C1 segment of cervical spinal cord (tissue), 14 donors: ENCODE measurements around the gene PAPPA.

ENCODE experiments used
- DNase-seq, 14 donors: peaks; one replicate each; lab custom pipeline; 2025; lab: John Stamatoyannopoulos, UW

The PAPPA gene

DNA sequence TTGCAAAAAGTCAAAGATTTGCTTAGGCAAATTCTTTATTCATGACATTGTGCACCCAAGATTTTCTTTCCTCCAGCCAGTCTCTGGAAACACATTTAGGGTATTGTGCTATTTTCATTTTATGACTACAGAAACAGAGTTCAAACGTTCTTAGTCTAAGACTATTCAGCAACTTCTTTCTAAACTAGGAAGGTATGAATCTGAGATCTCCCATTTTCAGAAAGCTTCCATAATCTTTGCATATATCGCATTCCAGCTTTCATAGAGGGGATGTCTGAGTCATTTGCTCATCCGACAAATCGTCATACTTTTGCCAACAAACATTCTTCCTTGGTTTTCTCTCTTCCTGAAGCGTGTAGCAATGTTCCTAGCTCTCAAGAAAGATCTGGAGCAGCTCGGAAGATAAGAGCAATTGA is 1.6 kb upstream of the PAPPA start:
- no peak for DNase-seq

DNA sequence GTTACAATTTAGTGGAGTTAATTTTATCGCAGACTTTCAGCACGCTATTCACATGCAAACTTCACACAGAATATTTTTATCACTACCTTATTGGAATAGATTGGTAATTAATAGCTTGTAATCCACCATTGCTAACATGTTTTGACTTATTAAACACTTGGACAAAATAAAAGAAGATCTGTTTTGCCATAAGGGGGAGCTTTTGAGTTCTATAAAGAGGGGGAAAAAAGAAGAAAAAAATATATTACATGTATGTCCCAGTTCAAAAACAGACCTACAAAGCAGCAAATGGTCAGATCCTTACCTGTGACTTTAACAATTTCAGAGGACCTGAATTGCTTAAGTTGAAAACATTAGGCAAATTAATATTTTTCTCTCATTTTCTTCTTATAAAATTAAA is 1.2 kb upstream of the PAPPA start:
- no peak for DNase-seq

- no peak for DNase-seq
Observed at GRCh38 chr9:116152941-116153764, 438 bp upstream of the PAPPA start.

- DNase-seq, result no peak
Observed at GRCh38 chr9:116154334-116154975, 864 bp downstream of the PAPPA start.

- DNase-seq, result no peak
Observed at GRCh38 chr9:116154976-116155697, 1.5 kb downstream of the PAPPA start.

DNA sequence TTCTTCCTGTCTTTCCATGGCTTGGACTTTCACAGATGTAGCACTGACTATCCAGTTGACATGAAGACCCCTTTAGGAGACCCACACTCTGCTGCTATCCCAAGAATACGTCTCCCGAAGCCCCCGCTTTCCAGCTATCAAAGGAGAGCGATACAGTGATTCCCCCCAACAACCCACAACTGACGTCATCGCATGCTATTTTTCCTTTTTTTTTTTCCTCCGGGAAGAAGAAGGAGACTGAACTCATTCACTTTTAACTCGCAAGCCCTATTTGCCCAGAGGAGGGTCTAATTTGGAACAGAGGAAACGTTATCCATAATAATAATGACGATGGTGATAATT is 2.1 kb downstream of the PAPPA start:
- no peak for DNase-seq

GRCh38 chr9:116156621-116157314 is 3.2 kb downstream of the PAPPA start:
- peak in 9 of 14 donors; percentile 4 to 86 (median 14) for DNase-seq

DNA sequence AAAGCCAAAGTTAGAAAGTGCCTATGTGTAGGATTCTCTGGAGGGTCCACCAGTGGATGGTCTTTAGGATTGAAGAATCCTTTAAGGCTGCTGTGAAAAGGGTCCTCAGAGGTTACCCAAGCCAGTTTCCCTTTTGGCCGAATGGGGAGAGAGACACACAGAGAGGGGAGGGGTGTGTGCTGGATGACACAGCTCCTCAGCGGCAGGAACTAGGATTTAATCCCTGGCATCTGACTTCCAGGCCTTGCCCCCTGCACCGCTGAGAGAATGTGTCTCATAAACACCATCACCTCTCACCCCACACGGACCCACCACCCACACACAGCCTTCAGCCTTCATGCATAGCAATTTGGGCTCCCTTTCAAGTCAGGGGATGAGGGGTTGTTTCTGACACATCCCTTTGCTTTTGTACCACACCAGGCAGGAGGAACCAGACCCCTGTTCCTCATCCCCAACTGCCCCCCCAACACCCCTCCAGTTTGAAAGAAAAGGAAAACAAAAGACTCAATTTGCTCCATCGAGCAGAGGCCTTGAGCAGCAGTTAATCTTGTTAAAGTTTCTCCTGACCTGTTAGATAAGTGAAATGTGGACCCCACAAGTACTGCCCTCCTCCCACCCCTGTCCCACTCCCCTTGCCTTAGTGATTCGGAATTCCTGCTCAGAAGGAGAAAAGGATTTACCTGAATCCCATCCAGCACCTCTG is 4.0 kb downstream of the PAPPA start:
- DNase-seq, result no peak

- DNase-seq, result no peak
Observed at GRCh38 chr9:116160676-116161571, 7.3 kb downstream of the PAPPA start.

DNA sequence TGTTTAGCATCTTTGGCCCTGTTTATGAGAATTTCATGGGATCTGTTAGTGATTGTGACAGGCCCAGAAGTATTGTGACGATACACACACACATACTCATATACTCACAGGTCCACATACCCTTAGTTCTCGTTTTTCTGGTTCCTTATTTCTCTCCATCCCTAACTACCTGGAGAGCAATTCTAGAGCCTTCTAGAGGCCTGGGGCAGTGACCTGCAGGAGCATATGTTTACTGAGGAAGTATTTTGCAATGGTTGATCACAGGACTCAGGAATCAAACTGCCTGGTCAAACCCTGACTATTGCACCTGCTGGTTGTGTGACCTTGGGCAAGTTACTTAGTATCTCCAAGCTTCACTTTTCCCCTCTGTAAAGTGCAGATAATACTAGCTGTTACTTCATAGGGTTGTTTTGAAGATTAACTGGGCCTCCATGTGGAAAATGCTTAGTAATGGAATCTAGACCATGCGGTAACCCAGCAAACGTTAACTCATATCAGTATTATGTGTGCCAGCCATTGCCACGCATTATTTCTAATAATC is 8.7 kb downstream of the PAPPA start:
- no peak for DNase-seq

DNA sequence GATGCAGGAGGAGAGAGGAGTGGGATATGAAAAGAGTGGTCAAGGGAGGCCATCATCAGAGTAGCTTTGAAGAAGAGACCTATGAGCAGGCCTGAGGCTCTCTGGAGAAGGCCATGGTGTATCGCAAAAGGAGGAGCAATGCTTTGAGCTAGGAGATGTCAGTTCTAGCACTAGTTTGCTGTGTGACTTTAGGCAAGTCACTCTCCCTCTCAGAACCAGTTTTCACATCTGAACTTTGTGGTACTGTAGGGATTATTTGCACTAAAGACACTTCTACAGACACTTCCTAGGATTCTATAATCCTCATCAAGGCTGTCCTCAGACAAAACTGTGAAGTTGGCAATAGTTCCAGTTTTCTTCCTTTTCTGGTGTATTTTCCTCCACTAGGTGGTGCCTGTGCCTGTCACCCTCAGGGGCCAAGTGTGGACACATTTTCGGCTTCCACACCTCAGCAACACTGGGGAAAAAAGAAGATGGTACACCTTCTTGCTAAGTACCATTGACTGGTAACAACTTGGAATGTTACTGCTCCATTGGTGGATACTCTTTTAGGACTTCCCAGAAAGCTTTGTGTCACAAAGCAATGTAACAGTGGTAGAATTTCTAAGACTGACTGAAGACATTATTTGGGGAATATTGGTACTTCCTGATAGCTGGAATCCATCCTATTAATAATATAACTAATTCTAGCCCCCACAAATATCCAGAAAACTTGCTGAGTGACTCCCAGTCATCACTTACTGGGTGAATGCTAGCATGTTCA is 9.9 kb downstream of the PAPPA start:
- DNase-seq, result no peak

DNA sequence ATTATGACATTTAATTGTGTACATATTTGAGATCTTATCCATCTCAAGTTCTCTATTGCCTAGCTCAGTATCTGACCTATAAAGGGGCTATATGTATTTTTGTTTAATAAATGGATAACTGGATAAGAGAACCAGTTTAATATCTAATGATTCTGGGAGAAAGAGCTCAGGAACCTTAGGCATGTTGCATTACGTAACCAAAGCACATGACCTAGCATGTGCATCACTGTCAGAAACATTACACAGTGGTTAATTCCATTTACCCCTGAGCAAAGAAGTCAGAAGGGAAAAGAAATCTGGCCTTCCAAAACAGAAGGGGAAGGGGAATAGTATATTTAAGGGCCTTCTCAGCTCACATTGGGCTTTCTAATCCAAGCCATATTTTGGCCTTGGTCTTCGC is 12.3 kb downstream of the PAPPA start:
- DNase-seq, result no peak

GRCh38 chr9:116166713-116167112 is 13.1 kb downstream of the PAPPA start:
- no peak for DNase-seq

- DNase-seq, result no peak
Observed at GRCh38 chr9:116168231-116168630, 14.6 kb downstream of the PAPPA start.

DNA sequence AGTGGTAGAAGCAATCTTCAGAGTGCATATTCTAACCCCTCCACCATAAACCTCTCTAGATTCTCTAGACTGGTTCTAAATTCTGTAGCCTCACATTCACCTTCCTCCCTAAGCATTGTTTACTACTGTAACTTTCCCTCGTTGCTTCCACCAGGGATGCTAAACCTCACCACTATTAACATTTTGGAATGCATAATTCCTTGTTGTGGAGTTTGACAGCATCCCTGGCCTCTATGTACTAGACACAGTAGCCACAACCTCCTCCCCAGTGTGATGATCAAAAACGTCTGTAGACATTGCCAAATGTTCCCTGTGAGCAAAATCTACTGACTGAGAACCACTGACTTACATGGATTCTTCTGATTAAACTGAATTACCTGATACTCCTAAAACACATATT is 18.6 kb downstream of the PAPPA start:
- no peak for DNase-seq

- no peak for DNase-seq
Observed at GRCh38 chr9:116174347-116174746, 20.8 kb downstream of the PAPPA start.

GRCh38 chr9:116175614-116176013 is 22.0 kb downstream of the PAPPA start:
- no peak for DNase-seq

DNA sequence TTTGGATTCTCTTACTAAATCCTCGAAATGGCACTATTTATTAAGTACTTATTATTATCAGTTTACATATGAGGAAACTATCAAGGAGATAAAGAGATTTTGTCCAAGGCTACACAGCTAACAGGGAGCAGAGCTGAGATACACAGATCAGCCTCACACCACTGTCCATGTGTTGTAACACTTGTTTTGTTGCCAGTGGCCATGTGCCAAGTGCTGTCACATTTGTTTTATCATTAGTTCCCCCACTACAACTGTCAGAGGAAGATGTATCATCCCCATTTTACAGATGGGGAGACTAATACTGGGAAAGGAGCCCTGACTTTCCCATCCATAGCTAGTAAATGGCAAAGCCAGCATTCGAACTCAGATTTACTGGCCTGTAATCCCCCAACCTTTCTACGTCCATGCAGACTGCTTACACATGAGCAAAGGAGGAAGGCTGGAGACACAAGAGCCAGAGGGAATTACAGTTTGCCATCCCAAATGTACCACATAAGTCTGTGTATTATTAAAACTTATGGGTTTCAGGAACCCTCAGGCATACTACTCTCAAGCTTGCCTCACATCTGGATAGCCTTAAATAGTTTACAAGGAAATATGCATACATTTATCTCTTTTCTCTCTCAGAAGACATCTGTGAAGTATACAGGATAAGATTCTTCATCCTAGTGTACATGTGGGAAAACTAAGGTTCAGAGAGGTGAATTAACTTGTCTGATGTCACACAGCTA is 25.1 kb downstream of the PAPPA start:
- DNase-seq, result no peak

GRCh38 chr9:116179568-116179967 is 26.0 kb downstream of the PAPPA start:
- no peak for DNase-seq
